ENCODE results near the gene RTN4R. TPM values are rescaled to one million over a fixed set of nuclear protein-coding genes. Genes with fewer than 3 reads are reported as not detected.
A peak's percentile ranks its signal among the peaks of the same experiment; 100 is the strongest.

Gene RTN4R
- total RNA-seq, 1 donor from 2014 or later: 2.9 TPM

- H3K4me3 Mint-ChIP-seq (ENCODE audit: unreplicated experiment): no peak overlapping the region
- no peak for TF ChIP-seq EZH2 (IDR thresholded peaks at IDR 0.05; ENCODE audit: insufficient read depth, low read length)
- TF ChIP-seq, protein P1, sequence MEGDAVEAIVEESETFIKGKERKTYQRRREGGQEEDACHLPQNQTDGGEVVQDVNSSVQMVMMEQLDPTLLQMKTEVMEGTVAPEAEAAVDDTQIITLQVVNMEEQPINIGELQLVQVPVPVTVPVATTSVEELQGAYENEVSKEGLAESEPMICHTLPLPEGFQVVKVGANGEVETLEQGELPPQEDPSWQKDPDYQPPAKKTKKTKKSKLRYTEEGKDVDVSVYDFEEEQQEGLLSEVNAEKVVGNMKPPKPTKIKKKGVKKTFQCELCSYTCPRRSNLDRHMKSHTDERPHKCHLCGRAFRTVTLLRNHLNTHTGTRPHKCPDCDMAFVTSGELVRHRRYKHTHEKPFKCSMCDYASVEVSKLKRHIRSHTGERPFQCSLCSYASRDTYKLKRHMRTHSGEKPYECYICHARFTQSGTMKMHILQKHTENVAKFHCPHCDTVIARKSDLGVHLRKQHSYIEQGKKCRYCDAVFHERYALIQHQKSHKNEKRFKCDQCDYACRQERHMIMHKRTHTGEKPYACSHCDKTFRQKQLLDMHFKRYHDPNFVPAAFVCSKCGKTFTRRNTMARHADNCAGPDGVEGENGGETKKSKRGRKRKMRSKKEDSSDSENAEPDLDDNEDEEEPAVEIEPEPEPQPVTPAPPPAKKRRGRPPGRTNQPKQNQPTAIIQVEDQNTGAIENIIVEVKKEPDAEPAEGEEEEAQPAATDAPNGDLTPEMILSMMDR (IDR thresholded peaks at IDR 0.05; ENCODE audit: insufficient read depth, low read depth, low read length): no peak
- peaks cover 40% of the 10 kb centered on the region for H3K27me3 Mint-ChIP-seq (ENCODE audit: low read depth, unreplicated experiment)
- H3K79me2 ChIP-seq (ENCODE audit: insufficient read depth, low read length): no peaks in the 10 kb centered on the region
- no peak overlapping the region for H2AFZ ChIP-seq (ENCODE audit: low read depth, low read length)
- no peaks in the 10 kb centered on the region for H3K4me1 Mint-ChIP-seq (ENCODE audit: low read depth, unreplicated experiment)
- no peak overlapping the region for H3K4me2 ChIP-seq (ENCODE audit: low read length)
- FAIRE-seq: no peak
- no peaks in the 10 kb centered on the region for H4K20me1 ChIP-seq (ENCODE audit: insufficient read depth, low read length)
- no peaks in the 10 kb centered on the region for H3K9me3 ChIP-seq (ENCODE audit: insufficient read depth, low read depth, low read length)
- H3K4me1 ChIP-seq (ENCODE audit: insufficient read depth, low read length): no peaks in the 10 kb centered on the region
- H3K36me3 Mint-ChIP-seq (ENCODE audit: low read depth, unreplicated experiment): no peaks in the 10 kb centered on the region
- no peaks in the 10 kb centered on the region for H3K36me3 ChIP-seq (ENCODE audit: insufficient read depth, low read length)
- no peak overlapping the region for H3K4me3 ChIP-seq (ENCODE audit: insufficient read depth, low read depth, low read length)
- H3K27me3 ChIP-seq (ENCODE audit: insufficient read depth, low read length): peaks cover 3% of the 10 kb centered on the region
- no peak overlapping the region for H3K27ac Mint-ChIP-seq (ENCODE audit: unreplicated experiment)
- no peak overlapping the region for H3K27ac ChIP-seq (ENCODE audit: low read depth, low read length)
- H3K9me3 Mint-ChIP-seq (ENCODE audit: unreplicated experiment): no peaks in the 10 kb centered on the region
- DNase-seq (ENCODE audit: low read depth): no peak
- H3K9ac ChIP-seq (ENCODE audit: low read length): no peak overlapping the region
These were observed 73.2 kb downstream of the RTN4R start for GRCh38 chr22:20194681-20195593.

DNA sequence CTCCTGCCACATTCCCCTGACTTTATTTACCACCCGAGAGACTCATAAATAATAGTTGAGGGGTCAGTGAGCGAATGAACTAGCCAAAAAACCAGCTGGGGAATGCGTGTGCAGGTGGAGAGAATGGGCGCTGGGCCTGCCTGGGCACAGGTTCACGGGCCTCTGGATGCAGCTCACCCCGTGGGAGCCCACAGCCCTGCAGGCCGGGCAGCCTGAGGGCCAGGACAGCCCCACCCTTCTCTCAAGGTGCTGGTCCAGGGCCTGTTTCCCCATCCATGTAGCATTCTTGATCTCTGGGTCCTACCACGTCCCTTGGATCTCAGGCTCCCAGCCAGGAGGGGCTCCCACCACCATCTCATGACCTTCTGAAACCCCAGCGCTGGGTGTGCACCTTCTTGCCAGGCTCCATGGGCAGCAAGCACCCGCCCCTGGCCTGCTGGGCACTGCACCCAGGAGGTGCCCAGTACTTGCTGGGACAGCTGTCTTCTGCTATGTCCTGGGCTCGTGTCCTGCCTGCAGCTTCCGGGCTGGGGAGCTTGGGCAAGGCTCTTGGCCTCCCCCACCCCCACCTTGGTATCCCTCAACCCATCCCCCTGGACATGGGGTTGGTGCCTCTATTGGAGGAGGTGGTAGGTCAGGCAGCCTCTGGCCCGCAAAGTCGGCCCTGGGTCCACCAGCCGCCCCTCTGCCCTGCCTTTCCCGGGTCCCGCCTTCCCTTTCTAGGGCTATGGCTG, 74.2 kb downstream of the RTN4R start:
- no peaks in the 10 kb centered on the region for H3K9me3 ChIP-seq (ENCODE audit: insufficient read depth, low read depth, low read length)
- no peaks in the 10 kb centered on the region for H3K36me3 ChIP-seq (ENCODE audit: insufficient read depth, low read length)
- peak overlapping the region; percentile 58 for H3K27ac Mint-ChIP-seq (ENCODE audit: unreplicated experiment)
- H3K4me2 ChIP-seq (ENCODE audit: low read length): no peak overlapping the region
- TF ChIP-seq, protein P1 (IDR thresholded peaks at IDR 0.05; ENCODE audit: insufficient read depth, low read depth, low read length): no peak
- no peak for TF ChIP-seq EZH2 (IDR thresholded peaks at IDR 0.05; ENCODE audit: insufficient read depth, low read length)
- no peaks in the 10 kb centered on the region for H4K20me1 ChIP-seq (ENCODE audit: insufficient read depth, low read length)
- H3K9ac ChIP-seq (ENCODE audit: low read length): no peak overlapping the region
- no peaks in the 10 kb centered on the region for H3K4me1 ChIP-seq (ENCODE audit: insufficient read depth, low read length)
- no peak overlapping the region for H3K4me3 Mint-ChIP-seq (ENCODE audit: unreplicated experiment)
- no peaks in the 10 kb centered on the region for H3K4me1 Mint-ChIP-seq (ENCODE audit: low read depth, unreplicated experiment)
- DNase-seq (ENCODE audit: low read depth): no peak
- no peaks in the 10 kb centered on the region for H3K79me2 ChIP-seq (ENCODE audit: insufficient read depth, low read length)
- no peak overlapping the region for H3K27ac ChIP-seq (ENCODE audit: low read depth, low read length)
- H3K27me3 ChIP-seq (ENCODE audit: insufficient read depth, low read length): no peaks in the 10 kb centered on the region
- H3K4me3 ChIP-seq (ENCODE audit: insufficient read depth, low read depth, low read length): no peak overlapping the region
- H3K27me3 Mint-ChIP-seq (ENCODE audit: low read depth, unreplicated experiment): peaks cover 43% of the 10 kb centered on the region
- FAIRE-seq: no peak
- no peak overlapping the region for H2AFZ ChIP-seq (ENCODE audit: low read depth, low read length)
- no peaks in the 10 kb centered on the region for H3K36me3 Mint-ChIP-seq (ENCODE audit: low read depth, unreplicated experiment)
- H3K9me3 Mint-ChIP-seq (ENCODE audit: unreplicated experiment): no peaks in the 10 kb centered on the region
